Body of pancreas (tissue), 4 donors: Measurements from ENCODE around the gene EVX2.

ENCODE experiments used
- CTCF ChIP-seq, 7 experiments: fragments of 450-650 bp in 4 of 7; fragments of 200-600 bp in 3 of 7; sonication (generic) in 3 of 7; IDR thresholded peaks; one replicate each; pipeline ENCODE4 v1.5.1; 2016 to 2019; ENCODE audit warnings: antibody characterized with exemption in 7 of 7
- POLR2A ChIP-seq, 3 donors: fragments of 450-650 bp; IDR thresholded peaks; one replicate each; pipeline ENCODE4 v1.6.1; 2016; ENCODE audit warnings: antibody characterized with exemption in 3 of 3, mild to moderate bottlenecking in 2 of 3

GRCh38 chr2:176115883-176116813 lies 32.4 kb upstream of the EVX2 start, which contains the start of gene HOXD10:
- TF ChIP-seq CTCF (IDR thresholded peaks at IDR 0.05) (no peak), POLR2A (IDR thresholded peaks at IDR 0.05) (no peak)
